HFF-Myc (cell line): ENCODE measurements around the gene ENTR1.

Source experiments
- DNase-seq: peaks from one replicate; pipeline ENCODE4 v3.0.0-alpha.2; 2011; ENCODE audit warnings: low read depth; ENCODE audit errors: extremely low read depth
- H3K4me3 ChIP-seq: replicated peaks from 2 replicates; pipeline ENCODE4 v1.5.1; 2011; ENCODE audit warnings: low read depth, mild to moderate bottlenecking, control low read depth, low read length
- CTCF ChIP-seq: IDR thresholded peaks from 2 replicates; pipeline ENCODE4 v1.5.1; 2012; ENCODE audit warnings: mild to moderate bottlenecking, low read depth, low read length, control low read depth; ENCODE audit errors: missing control alignments

Gene ENTR1

GRCh38 chr9:136376457-136376856 lies 34.0 kb downstream of the ENTR1 start:
- no peak for TF ChIP-seq CTCF
- no peak overlapping the region for H3K4me3 ChIP-seq
- DNase-seq: no peak

- TF ChIP-seq CTCF: no peak
- no peak overlapping the region for H3K4me3 ChIP-seq
- DNase-seq: no peak
Measured at GRCh38 chr9:136375096-136375495, 35.3 kb downstream of the ENTR1 start.

- TF ChIP-seq CTCF: no peak
Measured at GRCh38 chr9:136374183-136374575, 36.2 kb downstream of the ENTR1 start.

GRCh38 chr9:136373300-136374182 lies 36.9 kb downstream of the ENTR1 start, which contains the start of gene CARD9:
Gene CARD9, minus strand, starts transcription at chr9:136373669. Its CDS starts 1,591 bp downstream, at chr9:136372078.
- no peak for DNase-seq
- H3K4me3 ChIP-seq: peak within 1 kb of the TSS; percentile 23

More at GRCh38 chr9:136374183-136374575, 36.2 kb downstream of the ENTR1 start:
- no peak overlapping the region for H3K4me3 ChIP-seq
- DNase-seq: no peak

GRCh38 chr9:136372561-136373299 lies 37.7 kb downstream of the ENTR1 start:
- peak; percentile 43 for TF ChIP-seq CTCF
- peak overlapping the region; percentile 23 for H3K4me3 ChIP-seq
- no peak for DNase-seq

More at GRCh38 chr9:136373300-136374182, 36.9 kb downstream of the ENTR1 start, which contains the start of gene CARD9:
- no peak for TF ChIP-seq CTCF

- no peak for TF ChIP-seq CTCF
- no peak for DNase-seq
- no peak overlapping the region for H3K4me3 ChIP-seq
Measured at GRCh38 chr9:136372006-136372405, 38.4 kb downstream of the ENTR1 start.
